AG08395 (cell line): ENCODE data around the gene CHMP4A.

Source experiments
- DNase-seq: peaks from one replicate; pipeline ENCODE4 v3.0.0; 2012; ENCODE audit warnings: mixed read lengths, low spot score

Gene CHMP4A

DNA sequence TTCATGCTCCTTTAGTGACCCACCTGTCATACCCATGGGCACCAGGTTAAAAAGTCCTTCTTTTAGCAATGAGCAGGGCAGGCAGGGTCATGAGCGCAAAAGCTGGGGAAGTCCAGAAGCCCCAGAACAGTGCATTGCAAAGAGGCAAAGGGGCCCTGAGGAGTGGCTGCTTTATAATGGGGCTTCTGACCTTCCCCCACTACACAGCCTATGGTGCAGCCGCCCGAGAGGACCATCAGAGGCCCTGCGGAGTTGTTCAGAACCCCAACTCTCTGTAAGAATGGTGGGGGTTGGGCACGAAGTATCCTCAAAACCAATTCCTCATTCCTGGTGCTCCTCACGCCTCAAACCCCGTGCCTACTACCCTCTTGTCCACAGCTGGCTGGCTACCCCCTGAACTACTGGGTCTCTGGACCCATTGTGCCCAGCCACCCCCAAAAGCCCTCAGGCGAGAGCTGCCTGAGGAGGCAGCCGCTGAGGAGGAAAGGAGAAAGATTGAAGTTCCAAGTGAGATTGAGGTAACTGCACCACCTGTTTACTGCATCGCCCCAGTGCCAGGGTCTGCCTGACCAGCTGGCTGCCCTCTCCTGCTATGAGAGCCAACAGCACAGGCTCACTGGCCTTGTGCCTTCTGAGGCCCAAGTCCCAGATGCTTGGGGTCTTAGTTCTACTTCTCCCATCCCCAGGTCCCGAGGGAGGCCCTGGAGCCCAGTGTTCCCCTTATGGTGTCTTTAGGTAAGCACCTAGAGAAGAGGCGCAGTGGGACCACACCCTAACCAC lies 34.7 kb downstream of the CHMP4A start:
- DNase-seq, result no peak

DNA sequence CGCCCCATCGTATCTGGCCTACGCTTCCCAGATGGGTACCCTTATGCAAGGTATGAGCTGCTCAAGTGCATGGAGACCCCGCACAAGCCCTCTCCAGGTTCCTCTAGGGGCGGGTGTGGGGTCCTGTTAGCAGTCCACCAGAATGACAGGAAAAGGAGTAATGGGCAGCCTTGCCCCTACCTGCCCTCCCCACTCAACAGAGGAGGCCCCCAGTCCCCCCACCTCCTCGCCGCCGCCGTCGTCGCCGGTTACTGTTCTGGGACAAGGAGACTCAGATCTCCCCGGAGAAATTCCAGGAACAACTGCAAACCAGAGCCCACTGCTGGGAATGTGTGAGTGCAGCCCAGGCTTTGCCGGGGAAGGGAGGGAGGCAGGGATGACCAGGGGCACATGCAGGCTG lies 35.4 kb downstream of the CHMP4A start:
- no peak for DNase-seq

DNA sequence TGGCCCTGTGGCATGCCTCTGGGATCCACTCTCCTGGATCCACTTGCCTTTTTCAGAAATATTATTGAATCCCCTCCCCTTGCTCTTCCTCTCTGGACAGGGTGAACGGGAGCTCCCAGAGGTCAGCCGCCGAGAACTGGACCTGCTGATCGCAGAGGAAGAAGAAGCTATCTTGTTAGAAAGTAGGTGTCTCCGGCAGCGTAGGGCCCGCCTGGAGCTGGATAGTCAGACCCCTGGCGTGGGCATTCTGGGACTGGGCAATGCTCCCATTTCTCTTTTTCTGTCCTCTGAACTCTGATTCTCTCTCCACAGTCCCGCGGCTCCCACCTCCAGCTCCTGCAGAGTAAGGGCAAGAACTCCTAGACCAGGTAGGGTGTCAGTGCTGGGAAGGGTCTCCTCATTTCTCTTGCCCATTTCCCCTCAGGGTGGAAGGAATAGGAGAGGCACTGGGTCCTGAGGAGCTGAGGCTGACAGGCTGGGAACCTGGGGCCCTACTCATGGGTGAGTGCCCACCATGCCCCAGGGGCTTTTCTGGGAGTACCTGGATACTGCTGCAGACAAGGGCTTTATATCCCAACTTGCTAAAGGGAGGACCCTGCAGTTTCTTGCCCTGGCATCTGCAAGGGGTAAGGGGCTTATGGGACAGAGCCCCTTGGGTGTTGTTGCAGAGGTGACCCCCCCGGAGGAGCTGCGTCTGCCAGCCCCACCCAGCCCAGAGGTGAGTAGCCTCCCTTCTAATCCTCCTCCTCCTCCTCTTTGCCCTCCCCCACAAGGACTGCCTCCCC lies 36.1 kb downstream of the CHMP4A start:
- no peak for DNase-seq

DNA sequence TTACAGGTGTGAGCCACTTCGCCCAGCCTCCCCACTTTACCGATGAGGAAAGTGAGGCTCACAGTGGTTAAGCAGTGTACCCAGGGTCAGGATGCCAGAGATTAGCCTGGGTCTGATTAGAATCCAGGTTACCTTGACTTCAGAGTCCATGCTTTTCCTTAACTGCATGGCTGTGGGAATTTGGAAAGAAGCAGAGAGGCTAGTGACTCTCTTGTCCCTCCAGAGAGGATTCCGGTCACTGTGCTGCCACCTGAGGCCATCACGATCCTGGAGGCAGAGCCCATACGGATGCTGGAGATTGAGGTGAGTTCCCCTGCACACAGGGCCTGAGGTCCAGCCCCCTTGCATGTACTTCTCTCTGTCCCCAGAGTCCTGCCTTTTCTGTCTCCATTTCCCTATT lies 36.7 kb downstream of the CHMP4A start:
- DNase-seq, result no peak

DNA sequence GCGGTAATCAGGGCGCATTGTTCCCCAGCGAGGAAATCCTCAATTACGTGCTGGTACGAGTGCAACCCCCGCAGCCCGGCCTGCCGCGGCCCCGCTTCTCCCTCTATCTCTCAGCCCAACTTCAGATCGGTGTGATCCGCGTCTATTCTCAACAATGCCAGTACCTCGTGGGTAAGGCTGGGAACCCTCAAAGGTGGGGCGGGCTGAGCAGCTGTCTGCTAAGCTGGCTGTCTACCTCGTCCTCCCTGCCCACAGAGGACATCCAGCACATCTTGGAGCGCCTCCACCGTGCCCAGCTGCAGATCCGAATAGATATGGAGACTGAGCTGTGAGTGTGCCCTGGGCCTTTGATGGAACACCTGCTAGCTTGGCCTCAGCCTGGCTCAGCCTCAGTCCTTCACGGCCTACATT lies 40.4 kb downstream of the CHMP4A start:
- DNase-seq, result no peak

DNA sequence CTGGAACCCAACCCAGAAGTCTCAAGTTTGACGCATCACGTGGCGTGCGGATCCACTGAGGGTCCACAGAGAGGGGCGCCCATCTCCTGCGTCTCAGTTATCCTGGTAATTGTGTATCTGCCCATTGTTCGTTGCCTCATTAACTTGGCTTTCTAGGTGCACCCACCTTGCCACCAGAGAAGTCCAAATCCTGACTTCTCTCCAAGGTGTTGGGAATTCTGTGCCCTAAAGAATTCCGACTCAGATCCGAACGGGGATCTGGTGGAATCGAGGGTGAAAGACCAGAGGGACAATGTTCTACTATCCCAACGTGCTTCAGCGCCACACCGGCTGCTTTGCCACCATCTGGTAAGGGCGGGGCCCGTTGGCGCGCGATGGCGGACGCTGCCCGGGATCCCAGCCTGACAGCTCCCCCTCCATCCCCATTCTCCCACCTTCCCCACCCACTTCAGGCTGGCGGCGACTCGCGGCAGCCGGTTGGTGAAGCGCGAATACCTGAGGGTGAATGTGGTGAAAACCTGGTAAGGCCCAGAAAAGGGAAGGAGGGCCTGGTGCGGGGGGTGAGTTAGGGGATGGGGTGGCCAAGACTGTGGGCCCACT lies 40.9 kb downstream of the CHMP4A start:
- no peak for DNase-seq

DNA sequence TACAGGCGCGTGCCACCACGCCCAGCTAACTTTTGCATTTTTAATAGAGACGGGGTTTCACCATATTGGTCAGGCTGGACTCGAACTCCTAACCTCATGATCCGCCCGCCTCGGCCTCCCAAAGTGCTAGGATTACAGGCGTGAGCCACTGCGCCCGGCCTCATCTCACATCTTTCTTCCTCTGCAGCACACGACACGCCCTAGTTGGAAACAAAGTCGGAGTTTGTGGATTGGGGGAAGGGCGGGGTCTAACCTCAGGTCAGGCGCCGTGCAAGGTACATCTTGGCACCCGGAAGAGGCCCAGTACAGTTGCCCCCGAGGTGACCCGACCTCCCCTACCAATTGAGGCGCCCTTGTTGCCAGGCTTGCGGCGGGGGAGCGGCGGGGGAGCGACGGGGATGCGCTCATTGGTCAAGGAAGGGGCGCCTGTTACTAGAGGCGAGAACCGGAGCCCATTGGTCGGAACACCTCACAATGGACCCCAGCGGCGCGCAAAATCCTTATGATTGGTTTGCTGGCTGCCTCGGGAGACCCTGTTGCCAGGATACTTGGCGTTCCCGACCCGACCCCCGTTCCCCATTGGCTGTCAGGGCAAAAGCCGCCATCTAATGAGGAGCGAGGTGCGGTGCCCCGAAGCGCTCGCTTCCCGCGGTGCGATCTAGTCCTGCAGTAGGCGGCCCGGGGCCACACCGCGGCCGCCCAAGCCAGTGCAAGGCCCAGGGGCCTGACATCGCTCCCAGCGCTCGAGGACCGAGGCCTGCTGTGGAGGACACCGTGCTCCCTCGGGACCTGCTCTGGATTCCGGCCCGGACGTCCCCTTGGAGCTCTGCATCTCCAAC lies 41.6 kb downstream of the CHMP4A start, which contains the start of gene REC8:
Gene REC8 (plus strand): TSS at position 659 of the 839 bp plus-strand sequence. CDS start 473 bp downstream, outside the sequence.
- no peak for DNase-seq

DNA sequence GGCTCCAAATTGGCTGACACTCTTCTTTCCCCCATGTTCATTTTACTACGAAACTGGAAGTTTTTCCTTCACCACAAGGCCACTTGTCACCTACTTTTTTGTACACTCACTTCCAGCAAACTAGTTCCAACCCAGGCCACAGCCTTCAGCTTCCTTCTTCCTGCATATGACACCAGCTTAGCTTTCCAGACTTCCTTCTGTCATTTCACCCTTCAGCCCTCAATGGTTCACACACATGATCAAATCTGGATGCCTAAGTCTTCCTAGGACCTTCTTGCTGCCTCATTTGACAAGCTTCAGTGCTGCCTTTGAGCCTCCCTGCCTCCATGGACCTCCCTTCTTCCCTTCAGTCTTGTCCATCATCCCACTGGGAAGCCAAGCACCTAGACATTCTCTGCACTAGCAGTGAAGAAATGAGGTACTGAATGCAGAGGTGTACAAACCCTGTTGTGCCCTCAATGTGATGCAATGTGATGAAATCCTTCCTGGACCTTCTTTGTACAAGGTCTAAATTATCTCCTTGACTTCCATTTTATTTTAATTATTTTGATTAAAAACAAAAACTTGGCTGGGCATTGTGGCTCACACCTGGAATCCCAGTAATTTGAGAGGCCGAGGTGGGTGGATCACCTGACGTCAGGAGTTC lies 45.7 kb downstream of the CHMP4A start:
- no peak for DNase-seq

DNA sequence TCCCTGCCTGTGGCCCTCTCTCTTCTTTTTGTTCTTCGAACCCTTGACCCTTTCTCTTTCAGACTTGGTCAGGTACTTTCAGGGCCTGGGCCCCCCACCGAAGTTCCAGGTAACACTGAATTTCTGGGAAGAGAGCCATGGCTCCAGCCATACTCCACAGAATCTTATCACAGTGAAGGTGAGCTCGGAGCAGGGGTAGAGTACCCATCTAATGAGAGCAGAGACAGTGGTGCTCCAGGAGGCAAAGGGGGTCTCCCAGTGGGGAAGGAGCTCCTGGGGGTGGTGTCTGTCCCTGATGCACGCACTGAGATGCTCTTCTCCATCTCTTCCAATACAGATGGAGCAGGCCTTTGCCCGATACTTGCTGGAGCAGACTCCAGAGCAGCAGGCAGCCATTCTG lies 47.5 kb downstream of the CHMP4A start:
- no peak for DNase-seq

DNA sequence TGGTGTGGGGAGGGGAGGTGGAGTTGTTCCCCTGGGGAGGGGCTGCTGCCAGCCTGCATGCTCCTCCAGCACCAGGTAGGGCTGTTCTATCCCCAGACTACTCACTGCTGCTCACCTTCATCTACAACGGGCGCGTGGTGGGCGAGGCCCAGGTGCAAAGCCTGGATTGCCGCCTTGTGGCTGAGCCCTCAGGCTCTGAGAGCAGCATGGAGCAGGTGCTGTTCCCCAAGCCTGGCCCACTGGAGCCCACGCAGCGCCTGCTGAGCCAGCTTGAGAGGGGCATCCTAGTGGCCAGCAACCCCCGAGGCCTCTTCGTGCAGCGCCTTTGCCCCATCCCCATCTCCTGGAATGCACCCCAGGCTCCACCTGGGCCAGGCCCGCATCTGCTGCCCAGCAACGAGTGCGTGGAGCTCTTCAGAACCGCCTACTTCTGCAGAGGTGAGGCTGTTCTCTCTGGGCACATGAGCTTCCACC lies 48.7 kb downstream of the CHMP4A start:
- DNase-seq, result no peak

DNA sequence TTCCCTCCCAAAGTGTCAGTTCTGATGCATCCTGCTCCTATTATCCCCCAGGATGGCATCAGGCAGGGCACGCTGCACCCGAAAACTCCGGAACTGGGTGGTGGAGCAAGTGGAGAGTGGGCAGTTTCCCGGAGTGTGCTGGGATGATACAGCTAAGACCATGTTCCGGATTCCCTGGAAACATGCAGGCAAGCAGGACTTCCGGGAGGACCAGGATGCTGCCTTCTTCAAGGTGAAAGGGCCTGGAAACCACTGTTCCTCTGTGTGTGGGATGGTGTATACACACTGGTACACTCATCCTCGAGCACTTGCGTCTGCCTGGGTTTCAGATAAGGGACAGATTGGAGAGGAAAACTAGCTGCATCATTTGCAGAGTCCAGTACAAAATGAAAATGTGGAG lies 51.2 kb downstream of the CHMP4A start:
- peak; percentile 40 for DNase-seq

DNA sequence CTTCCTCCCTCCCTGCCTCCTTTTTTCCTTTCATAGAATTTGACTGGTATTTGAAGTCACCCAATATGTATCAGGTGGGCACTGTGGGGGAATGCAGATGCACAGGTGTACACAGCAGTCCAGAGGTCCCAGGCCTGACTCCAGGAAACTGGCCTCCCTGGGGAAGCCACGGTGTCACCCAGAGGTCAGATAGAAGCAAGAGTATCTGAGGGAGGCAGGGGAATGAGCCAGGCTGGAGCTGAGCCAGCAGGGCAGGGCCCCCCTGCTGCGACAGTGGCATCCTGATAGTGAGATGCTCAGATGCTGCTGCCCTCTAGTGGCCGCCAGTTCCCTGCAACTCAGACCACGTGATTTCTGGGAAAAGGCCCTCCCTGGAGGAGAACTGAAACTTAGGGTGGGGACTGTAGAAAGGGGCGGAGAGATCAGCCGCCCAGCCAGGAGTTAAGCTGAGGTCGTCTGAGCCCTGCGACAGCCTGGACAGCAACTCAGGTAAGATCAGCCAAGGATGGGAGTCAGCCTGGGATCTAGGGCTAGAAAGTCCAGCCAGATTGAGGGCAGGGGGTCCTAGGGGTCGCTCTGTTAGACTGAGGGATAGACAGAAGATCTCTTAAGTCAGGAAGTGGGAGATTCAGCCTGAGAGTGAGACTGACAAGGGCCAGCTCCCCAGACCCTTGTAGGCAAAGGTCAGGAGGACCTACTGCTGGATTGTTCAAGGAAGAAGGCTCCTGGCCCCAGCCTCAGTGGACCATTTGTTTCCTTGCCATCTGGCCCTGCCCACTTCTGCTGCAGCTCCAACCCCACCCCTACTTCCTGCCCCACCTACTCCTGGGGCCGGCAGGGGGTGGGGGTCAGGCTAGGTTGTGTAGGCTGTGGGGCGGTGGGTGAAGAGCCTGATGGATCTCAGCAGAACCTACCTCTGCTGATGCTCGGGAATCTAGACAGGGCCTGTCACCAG lies 52.2 kb downstream of the CHMP4A start, which contains the start of gene IRF9:
Gene IRF9 (plus strand): TSS at position 416 of the 955 bp plus-strand sequence. CDS start 880 bp downstream, outside the sequence.
- peak; percentile 98 for DNase-seq

DNA sequence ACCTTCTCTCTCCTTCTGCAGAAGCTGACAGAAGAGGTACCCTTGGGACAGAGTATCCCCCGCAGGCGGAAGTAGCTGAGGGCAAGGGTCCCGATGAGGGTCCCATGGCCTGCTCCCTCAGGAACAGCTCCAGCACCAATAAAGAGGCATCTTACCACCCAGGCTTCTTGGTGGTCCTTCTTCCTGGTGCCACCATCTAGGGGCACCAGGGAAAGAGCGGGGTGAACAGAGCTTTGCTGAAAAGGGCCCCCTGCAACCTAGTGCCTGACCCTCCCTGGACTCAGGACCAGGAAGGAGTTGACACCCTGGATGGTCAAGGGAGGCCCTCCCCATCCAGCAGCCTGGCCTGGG lies 52.8 kb downstream of the CHMP4A start:
- DNase-seq, result no peak

DNA sequence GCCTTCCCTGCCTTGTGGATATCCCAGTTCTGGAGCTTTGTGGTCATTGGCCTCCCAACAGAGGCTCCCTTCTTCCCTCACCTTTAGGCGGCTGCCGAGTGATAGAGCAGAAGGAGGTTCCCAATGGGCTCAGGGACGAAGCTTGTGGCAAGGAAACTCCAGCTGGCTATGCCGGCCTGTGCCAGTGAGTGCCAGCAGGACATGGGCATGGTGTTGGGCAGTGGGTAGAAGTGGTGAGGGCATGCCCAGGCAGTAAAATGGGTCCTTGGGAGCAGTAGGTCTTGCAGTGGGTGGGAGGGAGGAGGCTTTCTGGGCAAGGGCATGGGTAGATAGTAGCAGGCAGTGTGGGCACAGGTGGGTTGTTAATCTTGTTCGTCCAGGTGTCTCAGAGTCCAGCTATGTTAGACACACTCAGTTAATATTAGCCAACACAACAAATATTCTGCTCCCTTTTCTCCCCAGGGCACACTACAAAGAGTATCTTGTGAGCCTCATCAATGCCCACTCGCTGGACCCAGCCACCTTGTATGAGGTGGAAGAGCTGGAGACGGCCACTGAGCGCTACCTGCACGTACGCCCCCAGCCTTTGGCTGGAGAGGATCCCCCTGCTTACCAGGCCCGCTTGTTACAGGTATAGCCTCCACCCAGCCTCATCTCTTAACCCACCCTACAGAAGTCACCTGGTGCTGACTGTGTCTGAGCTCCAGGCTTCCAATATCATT lies 53.4 kb downstream of the CHMP4A start:
- DNase-seq, result no peak
